NT2/D1 (cell line): ENCODE measurements around the gene C1orf21.

Source experiments
- DNase-seq: peaks from one replicate; pipeline ENCODE4 v3.0.0-alpha.2; 2011; ENCODE audit warnings: low read depth, low spot score
- H3K27me3 ChIP-seq: 2 replicates; pipeline ENCODE4 v1.6.0; 2011; ENCODE audit warnings: mild to moderate bottlenecking; ENCODE audit not compliant: insufficient read length, insufficient read depth
- H3K36me3 ChIP-seq: 2 replicates; pipeline ENCODE4 v1.6.1; 2011; ENCODE audit warnings: mild to moderate bottlenecking, low read length, mixed read lengths; ENCODE audit not compliant: insufficient read depth, insufficient read length
- H3K4me1 ChIP-seq: 2 replicates; pipeline ENCODE4 v1.5.1; 2011; ENCODE audit not compliant: insufficient read depth, insufficient read length
- H3K4me3 ChIP-seq: 2 replicates; pipeline ENCODE4 v1.5.1; 2011; ENCODE audit warnings: low read depth; ENCODE audit not compliant: insufficient read length
- H3K9ac ChIP-seq: 2 replicates; pipeline ENCODE4 v1.6.0; 2011; ENCODE audit warnings: low read depth; ENCODE audit not compliant: insufficient read length
- H3K9me3 ChIP-seq: 2 replicates; pipeline ENCODE4 v1.5.1; 2011; ENCODE audit warnings: mild to moderate bottlenecking, low read length; ENCODE audit not compliant: insufficient read depth
- SUZ12 ChIP-seq: IDR thresholded peaks from 2 replicates; pipeline ENCODE4 v1.6.1; 2011; ENCODE audit not compliant: insufficient read length, insufficient read depth; ENCODE audit errors: extremely low read depth
- YY1 ChIP-seq: IDR thresholded peaks from 2 replicates; pipeline ENCODE4 v1.6.1; 2011; ENCODE audit not compliant: insufficient read length, insufficient read depth
- ZNF274 ChIP-seq: IDR thresholded peaks from 2 replicates; pipeline ENCODE4 v1.6.1; 2011; ENCODE audit warnings: mild to moderate bottlenecking, low read depth, low read length

Gene C1orf21

GRCh38 chr1:184356891-184357290, 29.9 kb upstream of the C1orf21 start:
- Histone ChIP-seq H3K27me3 (no peaks in the 10 kb centered on the region), H3K4me1 (no peaks in the 10 kb centered on the region), H3K36me3 (no peaks in the 10 kb centered on the region), H3K9ac (no peak overlapping the region), H3K4me3 (no peak overlapping the region), H3K9me3 (no peaks in the 10 kb centered on the region)
- TF ChIP-seq YY1: no peak
- TF ChIP-seq SUZ12: no peak
- no peak for TF ChIP-seq ZNF274
- DNase-seq: no peak

- no peaks in the 10 kb centered on the region for H3K4me1 ChIP-seq
- no peak for DNase-seq
- TF ChIP-seq ZNF274 (no peak), YY1 (no peak), SUZ12 (no peak)
- H3K36me3 ChIP-seq: no peaks in the 10 kb centered on the region
- H3K9me3 ChIP-seq: no peaks in the 10 kb centered on the region
- H3K4me3 ChIP-seq: no peak overlapping the region
- H3K27me3 ChIP-seq: no peaks in the 10 kb centered on the region
- H3K9ac ChIP-seq: no peak overlapping the region
These were observed 28.6 kb upstream of the C1orf21 start for GRCh38 chr1:184358256-184358655.

GRCh38 chr1:184359909-184360308, 26.9 kb upstream of the C1orf21 start:
- H3K9ac ChIP-seq: no peak overlapping the region
- H3K4me3 ChIP-seq: no peak overlapping the region
- TF ChIP-seq ZNF274 (no peak), YY1 (no peak), SUZ12 (no peak)
- DNase-seq: no peak
- no peaks in the 10 kb centered on the region for H3K4me1 ChIP-seq
- H3K36me3 ChIP-seq: no peaks in the 10 kb centered on the region
- no peaks in the 10 kb centered on the region for H3K9me3 ChIP-seq
- H3K27me3 ChIP-seq: no peaks in the 10 kb centered on the region

GRCh38 chr1:184362876-184363275, 24.0 kb upstream of the C1orf21 start:
- Histone ChIP-seq H3K27me3 (no peaks in the 10 kb centered on the region), H3K36me3 (no peaks in the 10 kb centered on the region), H3K9me3 (no peaks in the 10 kb centered on the region), H3K9ac (no peak overlapping the region), H3K4me3 (no peak overlapping the region), H3K4me1 (no peaks in the 10 kb centered on the region)
- no peak for TF ChIP-seq YY1
- no peak for TF ChIP-seq SUZ12
- no peak for TF ChIP-seq ZNF274
- DNase-seq: no peak

GRCh38 chr1:184365699-184366098, 21.1 kb upstream of the C1orf21 start:
- Histone ChIP-seq H3K27me3 (no peaks in the 10 kb centered on the region), H3K4me3 (no peak overlapping the region), H3K4me1 (no peaks in the 10 kb centered on the region), H3K36me3 (no peaks in the 10 kb centered on the region), H3K9me3 (no peaks in the 10 kb centered on the region), H3K9ac (no peak overlapping the region)
- DNase-seq: no peak
- TF ChIP-seq YY1 (no peak), ZNF274 (no peak), SUZ12 (no peak)

GRCh38 chr1:184366997-184367396, 19.8 kb upstream of the C1orf21 start:
- Histone ChIP-seq H3K36me3 (no peaks in the 10 kb centered on the region), H3K4me3 (no peak overlapping the region), H3K9me3 (no peaks in the 10 kb centered on the region), H3K27me3 (no peaks in the 10 kb centered on the region), H3K9ac (no peak overlapping the region), H3K4me1 (no peaks in the 10 kb centered on the region)
- TF ChIP-seq SUZ12 (no peak), ZNF274 (no peak), YY1 (no peak)
- DNase-seq: no peak

- no peak for TF ChIP-seq YY1
- TF ChIP-seq SUZ12: no peak
- no peak for DNase-seq
- Histone ChIP-seq H3K9me3 (no peaks in the 10 kb centered on the region), H3K36me3 (no peaks in the 10 kb centered on the region), H3K4me3 (no peak overlapping the region), H3K27me3 (no peaks in the 10 kb centered on the region), H3K4me1 (no peaks in the 10 kb centered on the region), H3K9ac (no peak overlapping the region)
These were observed 19.3 kb upstream of the C1orf21 start for GRCh38 chr1:184367427-184368038.
